ENCODE data around the gene OSBPL5. TPM values are rescaled to one million over a fixed set of nuclear protein-coding genes. Genes with fewer than 3 reads are reported as not detected.

The OSBPL5 gene
- total RNA-seq, 1 donor from 2014 or later, result 115 TPM

DNA sequence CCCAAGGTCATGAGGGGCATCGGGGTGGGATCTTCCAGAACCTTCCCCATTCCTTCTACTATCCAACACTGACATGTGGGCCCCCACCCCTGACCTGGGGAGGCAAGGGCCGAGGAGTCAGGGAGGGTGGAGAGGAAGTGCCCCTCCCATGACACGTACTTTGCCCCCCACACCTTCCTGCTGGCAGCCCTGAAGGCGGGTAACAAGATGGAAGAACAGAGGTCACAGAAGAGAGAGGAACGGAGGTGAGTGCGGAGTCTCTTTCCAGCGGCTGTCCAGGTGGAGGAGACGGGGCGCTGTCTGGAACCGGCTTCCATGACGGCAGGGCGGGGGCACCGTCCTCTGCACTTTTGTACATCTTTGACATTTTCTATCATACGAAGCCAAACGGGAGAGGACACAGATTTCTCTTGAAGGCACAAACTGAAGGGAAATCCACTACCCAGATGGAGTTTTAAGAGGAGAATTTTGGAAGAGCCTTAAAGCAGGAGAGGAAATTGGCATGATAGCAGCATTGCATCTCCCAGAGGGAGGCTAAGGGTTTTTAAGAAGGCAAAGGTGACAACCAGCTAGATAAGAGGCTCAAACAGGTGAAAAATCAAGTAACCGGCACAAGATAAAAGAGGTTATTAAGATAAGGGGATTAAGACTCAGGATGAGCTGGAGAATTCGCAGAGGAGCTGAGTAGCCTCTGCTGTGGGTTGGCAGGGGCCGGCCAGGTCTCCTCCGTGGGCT is 16.7 kb downstream of the OSBPL5 start:
- TF ChIP-seq, protein P1, sequence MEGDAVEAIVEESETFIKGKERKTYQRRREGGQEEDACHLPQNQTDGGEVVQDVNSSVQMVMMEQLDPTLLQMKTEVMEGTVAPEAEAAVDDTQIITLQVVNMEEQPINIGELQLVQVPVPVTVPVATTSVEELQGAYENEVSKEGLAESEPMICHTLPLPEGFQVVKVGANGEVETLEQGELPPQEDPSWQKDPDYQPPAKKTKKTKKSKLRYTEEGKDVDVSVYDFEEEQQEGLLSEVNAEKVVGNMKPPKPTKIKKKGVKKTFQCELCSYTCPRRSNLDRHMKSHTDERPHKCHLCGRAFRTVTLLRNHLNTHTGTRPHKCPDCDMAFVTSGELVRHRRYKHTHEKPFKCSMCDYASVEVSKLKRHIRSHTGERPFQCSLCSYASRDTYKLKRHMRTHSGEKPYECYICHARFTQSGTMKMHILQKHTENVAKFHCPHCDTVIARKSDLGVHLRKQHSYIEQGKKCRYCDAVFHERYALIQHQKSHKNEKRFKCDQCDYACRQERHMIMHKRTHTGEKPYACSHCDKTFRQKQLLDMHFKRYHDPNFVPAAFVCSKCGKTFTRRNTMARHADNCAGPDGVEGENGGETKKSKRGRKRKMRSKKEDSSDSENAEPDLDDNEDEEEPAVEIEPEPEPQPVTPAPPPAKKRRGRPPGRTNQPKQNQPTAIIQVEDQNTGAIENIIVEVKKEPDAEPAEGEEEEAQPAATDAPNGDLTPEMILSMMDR (IDR thresholded peaks at IDR 0.05; ENCODE audit: partially characterized antibody, unreplicated experiment), result no peak
- Mint-ChIP-seq H3K4me3 (ENCODE audit: unreplicated experiment) (no peak overlapping the region), H3K27me3 (ENCODE audit: unreplicated experiment) (peaks cover 7% of the 10 kb centered on the region), H3K27ac (ENCODE audit: unreplicated experiment) (no peak overlapping the region), H3K4me1 (ENCODE audit: low read depth, unreplicated experiment) (peaks cover 30% of the 10 kb centered on the region), H3K9me3 (ENCODE audit: unreplicated experiment) (peaks cover 5% of the 10 kb centered on the region), H3K36me3 (ENCODE audit: unreplicated experiment) (no peaks in the 10 kb centered on the region)
- no peak for DNase-seq

DNA sequence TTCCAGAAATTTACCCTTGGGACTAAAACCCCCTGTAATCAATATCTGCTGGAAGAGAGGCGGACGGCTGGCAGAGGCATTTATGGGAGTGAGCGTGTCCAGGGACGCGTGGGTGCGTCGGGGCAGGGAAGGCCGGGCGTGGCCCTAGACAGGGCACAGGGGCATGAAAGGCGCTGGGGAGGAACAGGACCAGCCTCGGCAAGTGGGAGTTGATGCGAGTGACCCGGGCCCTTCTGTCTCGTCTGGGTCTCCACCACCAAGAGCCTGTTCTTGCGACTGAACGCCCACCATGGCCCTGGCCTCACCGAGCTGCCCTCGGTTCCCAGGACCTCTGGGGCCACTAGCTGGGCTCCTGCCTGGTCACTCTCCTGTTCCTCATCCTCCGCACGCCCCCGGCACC is 17.5 kb downstream of the OSBPL5 start:
- Mint-ChIP-seq H3K27me3 (ENCODE audit: unreplicated experiment) (peaks cover 7% of the 10 kb centered on the region), H3K27ac (ENCODE audit: unreplicated experiment) (no peak overlapping the region), H3K4me3 (ENCODE audit: unreplicated experiment) (no peak overlapping the region)

DNA sequence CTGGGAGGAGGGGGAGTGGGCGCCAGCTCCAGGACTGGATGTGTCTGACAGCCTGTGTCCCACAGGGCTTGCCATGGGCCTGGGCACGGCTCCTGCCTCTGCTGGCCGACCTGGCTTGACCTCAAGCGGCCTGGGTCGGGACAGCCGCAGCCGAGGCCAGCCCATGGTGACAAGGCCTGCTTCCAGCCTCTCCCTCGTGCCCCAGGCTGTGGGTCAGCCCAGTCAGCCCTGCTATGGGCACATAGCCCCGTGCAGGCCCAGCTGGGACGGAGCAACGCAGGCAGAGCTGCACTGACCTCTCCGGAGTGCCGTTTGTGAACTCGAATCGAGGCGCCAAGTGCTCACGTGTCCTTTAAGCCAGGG is 17.9 kb downstream of the OSBPL5 start:
- H3K27me3 Mint-ChIP-seq (ENCODE audit: unreplicated experiment), result peaks cover 7% of the 10 kb centered on the region
- TF ChIP-seq, protein P1 (IDR thresholded peaks at IDR 0.05; ENCODE audit: partially characterized antibody, unreplicated experiment), result no peak
- H3K9me3 Mint-ChIP-seq (ENCODE audit: unreplicated experiment), result no peaks in the 10 kb centered on the region
- H3K36me3 Mint-ChIP-seq (ENCODE audit: unreplicated experiment), result no peaks in the 10 kb centered on the region
- H3K4me3 Mint-ChIP-seq (ENCODE audit: unreplicated experiment), result no peak overlapping the region
- H3K27ac Mint-ChIP-seq (ENCODE audit: unreplicated experiment), result no peak overlapping the region
- H3K4me1 Mint-ChIP-seq (ENCODE audit: low read depth, unreplicated experiment), result peaks cover 21% of the 10 kb centered on the region
- DNase-seq, result no peak

More for the DNA sequence above, 17.5 kb downstream of the OSBPL5 start:
- Mint-ChIP-seq H3K9me3 (ENCODE audit: unreplicated experiment) (no peaks in the 10 kb centered on the region), H3K4me1 (ENCODE audit: low read depth, unreplicated experiment) (peaks cover 22% of the 10 kb centered on the region), H3K36me3 (ENCODE audit: unreplicated experiment) (no peaks in the 10 kb centered on the region)
- DNase-seq, result no peak
- TF ChIP-seq, protein P1 (IDR thresholded peaks at IDR 0.05; ENCODE audit: partially characterized antibody, unreplicated experiment), result no peak

DNA sequence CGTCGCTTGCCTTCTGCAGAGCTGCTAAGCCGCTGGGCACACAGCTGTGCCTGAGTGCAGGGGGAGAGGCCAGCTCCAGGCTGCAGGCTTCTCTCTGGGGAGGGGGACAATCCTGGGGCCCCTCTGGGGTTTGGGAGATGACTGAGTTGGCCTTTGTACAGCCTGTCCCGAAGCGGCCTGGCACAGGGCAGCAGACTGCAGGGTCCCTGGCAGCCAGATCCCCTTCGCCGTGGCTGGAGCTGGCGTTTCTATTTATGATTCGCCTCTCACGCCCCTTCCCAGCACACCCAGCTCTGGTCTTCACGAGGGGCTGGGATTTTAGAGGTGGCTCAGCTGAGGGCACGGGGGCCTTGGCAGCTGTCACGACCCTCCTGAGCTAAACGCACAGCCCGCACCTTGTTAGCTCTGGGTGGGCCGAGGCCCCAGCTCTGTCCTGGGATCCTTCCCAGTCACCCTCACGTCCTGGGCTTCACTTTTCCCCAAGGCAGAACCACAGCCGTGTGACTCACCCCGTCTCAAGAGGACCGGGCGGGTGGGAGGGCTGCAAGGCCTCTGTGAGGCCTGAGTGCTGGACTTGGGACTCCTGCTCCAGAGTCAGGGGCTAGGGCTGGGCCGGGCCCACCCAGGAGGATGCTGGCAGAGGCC is 18.4 kb downstream of the OSBPL5 start:
- no peak for DNase-seq
- Mint-ChIP-seq H3K27ac (ENCODE audit: unreplicated experiment) (no peak overlapping the region), H3K4me3 (ENCODE audit: unreplicated experiment) (no peak overlapping the region), H3K4me1 (ENCODE audit: low read depth, unreplicated experiment) (peaks cover 19% of the 10 kb centered on the region), H3K36me3 (ENCODE audit: unreplicated experiment) (no peaks in the 10 kb centered on the region), H3K9me3 (ENCODE audit: unreplicated experiment) (peaks cover 2% of the 10 kb centered on the region), H3K27me3 (ENCODE audit: unreplicated experiment) (peaks cover 3% of the 10 kb centered on the region)
- TF ChIP-seq, protein P1 (IDR thresholded peaks at IDR 0.05; ENCODE audit: partially characterized antibody, unreplicated experiment), result no peak

DNA sequence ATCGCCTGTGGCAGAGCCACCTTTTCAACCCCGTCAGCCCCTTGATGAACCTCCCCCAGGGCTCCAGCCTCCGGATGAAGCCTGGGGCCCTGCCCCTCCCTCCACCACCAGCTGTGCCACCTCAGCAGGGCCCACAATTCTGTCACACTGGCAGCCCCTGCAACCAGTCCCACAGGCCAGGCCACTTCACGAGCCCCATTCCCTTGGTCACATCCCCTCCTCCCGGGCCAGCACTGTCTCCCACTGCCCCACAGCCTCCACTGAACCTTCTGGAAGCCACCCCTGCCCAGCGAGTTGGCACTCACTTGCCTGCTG is 19.9 kb downstream of the OSBPL5 start:
- peaks cover 3% of the 10 kb centered on the region for H3K27me3 Mint-ChIP-seq (ENCODE audit: unreplicated experiment)
- no peak for DNase-seq

More for the DNA sequence above, 19.9 kb downstream of the OSBPL5 start:
- TF ChIP-seq, protein P1 (IDR thresholded peaks at IDR 0.05; ENCODE audit: partially characterized antibody, unreplicated experiment), result no peak
- H3K4me1 Mint-ChIP-seq (ENCODE audit: low read depth, unreplicated experiment), result peaks cover 16% of the 10 kb centered on the region
- H3K9me3 Mint-ChIP-seq (ENCODE audit: unreplicated experiment), result peaks cover 4% of the 10 kb centered on the region
- no peak overlapping the region for H3K4me3 Mint-ChIP-seq (ENCODE audit: unreplicated experiment)
- H3K36me3 Mint-ChIP-seq (ENCODE audit: unreplicated experiment), result no peaks in the 10 kb centered on the region
- H3K27ac Mint-ChIP-seq (ENCODE audit: unreplicated experiment), result no peak overlapping the region
